A673 (cell line): Measurements from ENCODE around the gene MEF2C. TPM values are rescaled to one million over a fixed set of nuclear protein-coding genes. Genes with fewer than 3 reads are reported as not detected.

Experiments
- BruUV-seq: library from RNA; stranded (reverse); fragments of 400-500 nt; replicated peaks from 2 replicates; lab custom pipeline; 2021; lab: Mats Ljungman, UMichigan
- CTCF ChIA-PET: fragments of 300-600 bp; sonication (Branson Sonifier 250); formaldehyde crosslinking; loops from one replicate; lab custom pipeline; 2022; ENCODE audit warnings: antibody characterized with exemption; lab: Charles Lee
- POLR2A ChIA-PET: fragments of 300-600 bp; sonication (Branson Sonifier 250); formaldehyde crosslinking; loops from one replicate; lab custom pipeline; 2022; ENCODE audit warnings: antibody characterized with exemption; ENCODE audit not compliant: low non-redundant PET; lab: Charles Lee
- DNase-seq: peaks from one replicate; pipeline ENCODE4 v3.0.0-alpha.2; 2015; ENCODE audit warnings: low spot score
- H3K27ac ChIP-seq: fragments of 200-600 bp; sonication (generic); 2 replicates; pipeline ENCODE4 v1.5.1; 2016; ENCODE audit warnings: mixed run types, low read depth, mild to moderate bottlenecking, mixed read lengths, antibody characterized with exemption, low read length; ENCODE audit not compliant: poor library complexity, severe bottlenecking
- H3K27me3 ChIP-seq: fragments of 200-600 bp; sonication (generic); replicated peaks from 2 replicates; pipeline ENCODE4 v1.6.1; 2017; ENCODE audit warnings: mixed run types, low read depth, mild to moderate bottlenecking, mixed read lengths, antibody characterized with exemption, low read length; ENCODE audit not compliant: insufficient read depth, poor library complexity
- H3K36me3 ChIP-seq: fragments of 200-600 bp; sonication (generic); 2 replicates; pipeline ENCODE4 v1.6.1; 2016; ENCODE audit warnings: mixed run types, mild to moderate bottlenecking, mixed read lengths, antibody characterized with exemption, low read length; ENCODE audit not compliant: insufficient read depth, poor library complexity, severe bottlenecking
- H3K4me1 ChIP-seq: fragments of 200-600 bp; sonication (generic); 2 replicates; pipeline ENCODE4 v1.6.1; 2017; ENCODE audit warnings: mixed run types, mild to moderate bottlenecking, mixed read lengths, antibody characterized with exemption, low read length; ENCODE audit not compliant: insufficient read depth, poor library complexity, severe bottlenecking
- H3K4me3 ChIP-seq: fragments of 200-600 bp; sonication (generic); 2 replicates; pipeline ENCODE4 v1.5.1; 2016; ENCODE audit warnings: low read depth, mixed run types, mild to moderate bottlenecking, mixed read lengths, low read length; ENCODE audit not compliant: poor library complexity, severe bottlenecking
- H3K9me3 ChIP-seq: fragments of 200-600 bp; sonication (generic); 2 replicates; pipeline ENCODE4 v1.6.1; 2016; ENCODE audit warnings: mixed run types, low read depth, mild to moderate bottlenecking, mixed read lengths, antibody characterized with exemption, low read length; ENCODE audit not compliant: poor library complexity, severe bottlenecking
- CTCF ChIP-seq: fragments of 300-800, 200-600 bp; sonication (generic); conservative IDR thresholded peaks from 2 replicates; pipeline ENCODE4 v1.5.1; 2017; ENCODE audit warnings: low read depth, mild to moderate bottlenecking, antibody characterized with exemption, low read length, moderate library complexity, mixed read lengths
- EZH2 ChIP-seq: fragments of 200-600 bp; sonication (generic); IDR thresholded peaks from 2 replicates; pipeline ENCODE4 v1.6.1; 2017; ENCODE audit warnings: borderline replicate concordance, low read depth, mild to moderate bottlenecking, mixed read lengths, antibody characterized with exemption, low read length; ENCODE audit not compliant: poor library complexity, severe bottlenecking
- intact Hi-C: fragments of 100-400 bp; cut with micrococcal nuclease; formaldehyde crosslinking; loops from one replicate; pipeline ENCODE4 v1.10.0; 2022; ENCODE audit not compliant: unreplicated experiment
- total RNA-seq: library from RNA; stranded (reverse); gene quantifications from 2 replicates; pipeline ENCODE4 v1.2.3, GENCODE V29; 2021

MEF2C gene
- total RNA-seq, 1 experiment from 2014 or later: 2.0 TPM

GRCh38 chr5:88821161-88821560 lies 61.8 kb downstream of the MEF2C start:
- no TSS peak for BruUV-seq
- CTCF ChIA-PET: no interaction called here
- TF ChIP-seq EZH2 (no peak), CTCF (no peak)
- H3K27me3 ChIP-seq: no peaks in the 10 kb centered on the region
- intact Hi-C loops: no loop called here
- DNase-seq: no peak
- H3K27ac ChIP-seq: no peak overlapping the region
- H3K9me3 ChIP-seq: no peaks in the 10 kb centered on the region
- H3K4me1 ChIP-seq: no peaks in the 10 kb centered on the region
- POLR2A ChIA-PET: no interaction called here
- H3K4me3 ChIP-seq: no peak overlapping the region
- no peaks in the 10 kb centered on the region for H3K36me3 ChIP-seq

GRCh38 chr5:88820581-88820980 lies 62.4 kb downstream of the MEF2C start:
- ChIA-PET CTCF (no interaction called here), POLR2A (no interaction called here)
- intact Hi-C loops: no loop called here
- BruUV-seq: no TSS peak
- H3K4me1 ChIP-seq: no peaks in the 10 kb centered on the region
- H3K9me3 ChIP-seq: no peaks in the 10 kb centered on the region
- no peak overlapping the region for H3K27ac ChIP-seq
- no peaks in the 10 kb centered on the region for H3K36me3 ChIP-seq
- no peak for DNase-seq
- H3K27me3 ChIP-seq: no peaks in the 10 kb centered on the region
- TF ChIP-seq CTCF (no peak), EZH2 (no peak)
- H3K4me3 ChIP-seq: no peak overlapping the region

GRCh38 chr5:88819301-88819999 lies 63.5 kb downstream of the MEF2C start:
- DNase-seq: no peak
- no TSS peak for BruUV-seq
- Histone ChIP-seq H3K27me3 (no peaks in the 10 kb centered on the region), H3K27ac (no peak overlapping the region), H3K9me3 (no peaks in the 10 kb centered on the region), H3K4me3 (no peak overlapping the region), H3K36me3 (no peaks in the 10 kb centered on the region), H3K4me1 (no peaks in the 10 kb centered on the region)
- no peak for TF ChIP-seq CTCF
- TF ChIP-seq EZH2: no peak
- POLR2A ChIA-PET: no interaction called here
- intact Hi-C loops: no loop called here
- CTCF ChIA-PET: no interaction called here
